ENCODE results near the gene LHPP. TPM values are rescaled to one million over a fixed set of nuclear protein-coding genes. Genes with fewer than 3 reads are reported as not detected.

Gene LHPP
- total RNA-seq, 2 donors from 2014 or later, result 4.9 to 9.9 TPM

DNA sequence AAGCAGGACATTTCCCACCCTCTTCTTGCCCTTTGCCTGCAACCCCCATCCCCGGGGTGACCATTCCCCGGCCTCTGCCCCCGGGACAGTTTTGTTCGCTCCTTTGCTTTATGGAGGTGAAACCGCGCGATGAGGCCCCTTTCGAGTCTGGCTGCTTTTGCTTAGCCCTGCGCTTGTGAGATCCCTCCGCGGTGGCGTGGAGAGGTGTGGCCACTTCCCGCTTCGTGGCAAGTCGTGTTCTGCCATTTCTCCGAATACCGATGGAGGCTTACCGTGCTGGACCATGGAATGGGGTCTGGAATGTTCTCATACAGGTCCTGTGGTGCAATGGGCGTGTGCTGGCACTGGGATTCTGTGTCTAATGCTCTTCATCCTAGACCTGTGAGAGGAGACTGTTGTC is 106.7 kb downstream of the LHPP start:
- WGBS, 2 donors, result 87 to 93% methylated on average over 18 to 19 of the region's 19 CpGs
- intact Hi-C loops (cut with DNase I), result no loop called here
- Histone ChIP-seq H3K36me3 (replicated peaks in 1 of 2; ENCODE audit: insufficient read depth in 1 of 2, low read depth in 2 of 2) (no peaks in the 10 kb centered on the region), H3K27ac (no peak overlapping the region), H3K4me3 (no peak overlapping the region), H3K9me3 (no peaks in the 10 kb centered on the region), H3K4me1 (peaks cover 16% of the 10 kb centered on the region), H3K27me3 (no peaks in the 10 kb centered on the region)
- DNase-seq (no peak), ATAC-seq (no peak)
- TF ChIP-seq POLR2A (IDR thresholded peaks at IDR 0.05), result no peak
- TF ChIP-seq, protein P1, sequence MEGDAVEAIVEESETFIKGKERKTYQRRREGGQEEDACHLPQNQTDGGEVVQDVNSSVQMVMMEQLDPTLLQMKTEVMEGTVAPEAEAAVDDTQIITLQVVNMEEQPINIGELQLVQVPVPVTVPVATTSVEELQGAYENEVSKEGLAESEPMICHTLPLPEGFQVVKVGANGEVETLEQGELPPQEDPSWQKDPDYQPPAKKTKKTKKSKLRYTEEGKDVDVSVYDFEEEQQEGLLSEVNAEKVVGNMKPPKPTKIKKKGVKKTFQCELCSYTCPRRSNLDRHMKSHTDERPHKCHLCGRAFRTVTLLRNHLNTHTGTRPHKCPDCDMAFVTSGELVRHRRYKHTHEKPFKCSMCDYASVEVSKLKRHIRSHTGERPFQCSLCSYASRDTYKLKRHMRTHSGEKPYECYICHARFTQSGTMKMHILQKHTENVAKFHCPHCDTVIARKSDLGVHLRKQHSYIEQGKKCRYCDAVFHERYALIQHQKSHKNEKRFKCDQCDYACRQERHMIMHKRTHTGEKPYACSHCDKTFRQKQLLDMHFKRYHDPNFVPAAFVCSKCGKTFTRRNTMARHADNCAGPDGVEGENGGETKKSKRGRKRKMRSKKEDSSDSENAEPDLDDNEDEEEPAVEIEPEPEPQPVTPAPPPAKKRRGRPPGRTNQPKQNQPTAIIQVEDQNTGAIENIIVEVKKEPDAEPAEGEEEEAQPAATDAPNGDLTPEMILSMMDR (IDR thresholded peaks at IDR 0.05), result no peak

DNA sequence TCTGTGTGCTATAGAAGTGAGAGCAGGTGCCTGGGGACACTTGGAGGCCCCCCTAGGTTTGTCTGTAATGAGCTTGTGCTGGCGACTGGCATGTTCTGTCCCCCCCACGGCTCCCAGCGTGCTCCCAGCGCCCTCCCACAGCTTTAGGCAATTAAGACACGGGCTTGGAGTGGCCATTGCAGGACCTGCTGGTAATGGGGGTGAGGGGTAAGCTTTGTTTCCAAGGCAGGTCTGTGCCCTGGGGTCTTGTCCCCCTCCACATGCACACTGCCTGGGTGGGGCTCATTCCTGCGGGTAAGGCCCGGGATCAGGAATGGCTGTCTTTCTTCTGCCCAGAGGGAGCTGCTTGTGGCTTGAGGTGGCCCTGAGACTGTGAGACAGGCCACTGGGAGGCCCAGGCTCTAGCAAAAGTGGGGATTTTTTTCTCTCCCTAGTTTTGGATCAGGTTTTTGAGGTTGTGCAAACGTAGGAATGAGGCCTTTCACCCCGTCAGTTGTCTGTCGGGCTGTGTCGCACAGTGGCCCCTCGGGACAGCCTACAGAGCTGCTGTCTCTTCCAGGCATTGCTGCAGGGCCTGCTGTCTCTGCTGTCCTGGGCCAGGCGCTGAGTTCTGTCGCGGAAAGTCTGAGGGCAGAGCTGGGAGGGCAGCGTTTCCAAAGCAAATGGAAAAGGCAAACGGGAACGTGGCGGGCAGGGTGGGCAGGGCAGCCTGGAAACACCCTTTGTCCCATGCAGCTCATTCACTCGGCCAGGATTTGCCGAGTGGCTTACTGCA is 107.4 kb downstream of the LHPP start:
- ATAC-seq, result no peak
- WGBS, 2 donors, result 71% methylated on average over 16 to 21 of the region's 21 CpGs

DNA sequence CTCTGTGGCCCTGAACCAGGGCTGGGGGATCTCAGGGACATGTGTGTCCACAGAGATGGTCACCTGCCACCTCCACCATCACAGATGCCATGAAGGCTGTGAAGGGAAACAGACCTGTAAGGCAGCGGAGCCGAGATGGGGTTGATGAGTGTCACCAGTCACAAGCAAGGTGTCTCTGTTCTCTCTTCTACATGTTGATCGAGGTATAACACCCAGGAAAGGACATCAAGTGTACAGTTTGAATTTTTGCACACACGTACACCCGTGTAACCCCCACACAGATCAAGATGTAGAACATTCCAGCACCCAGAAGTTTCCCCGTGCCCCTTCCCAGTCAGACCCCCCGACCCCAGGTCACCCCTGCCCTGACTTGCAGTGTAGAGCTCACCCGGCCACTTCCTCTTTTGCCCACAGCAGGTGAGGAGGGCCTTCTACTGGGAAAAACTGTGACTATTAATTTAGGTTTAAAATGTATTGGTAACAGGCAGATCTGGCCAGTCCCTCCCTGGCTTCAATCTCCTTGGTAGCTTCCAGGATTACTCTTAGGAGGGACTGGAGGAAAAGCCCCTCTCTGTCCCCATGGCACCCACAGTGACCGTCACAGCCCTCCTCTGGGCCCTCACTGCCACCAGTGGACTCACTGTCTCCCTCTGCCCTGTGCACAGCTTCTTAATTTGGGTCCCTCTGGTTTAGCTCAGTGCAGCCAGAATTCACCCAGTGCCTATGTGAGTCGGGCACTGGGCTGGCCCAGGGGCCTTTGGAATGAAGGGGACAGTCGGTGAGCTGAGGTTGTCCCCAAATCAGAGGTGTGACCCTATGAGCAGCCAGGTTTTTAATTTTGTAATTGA is 108.2 kb downstream of the LHPP start:
- Histone ChIP-seq H3K4me1 (peaks cover 16% of the 10 kb centered on the region), H3K4me3 (no peak overlapping the region), H3K9me3 (no peaks in the 10 kb centered on the region), H3K36me3 (replicated peaks in 1 of 2; ENCODE audit: insufficient read depth in 1 of 2, low read depth in 2 of 2) (no peaks in the 10 kb centered on the region), H3K27ac (no peak overlapping the region), H3K27me3 (no peaks in the 10 kb centered on the region)
- DNase-seq, result no peak
- no peak for ATAC-seq
- 80 to 87% methylated on average over 9 to 11 of the region's 11 CpGs for WGBS, 2 donors
- TF ChIP-seq, protein P1 (IDR thresholded peaks at IDR 0.05), result no peak
- TF ChIP-seq POLR2A (IDR thresholded peaks at IDR 0.05), result no peak
- intact Hi-C loops (cut with DNase I), result no loop called here

More for the DNA sequence above, 107.4 kb downstream of the LHPP start:
- H3K27ac ChIP-seq, result no peak overlapping the region
- DNase-seq, result no peak
- H3K4me1 ChIP-seq, result peaks cover 16% of the 10 kb centered on the region
- H3K4me3 ChIP-seq, result no peak overlapping the region
- intact Hi-C loops (cut with DNase I), result no loop called here
- no peak for TF ChIP-seq POLR2A (IDR thresholded peaks at IDR 0.05)
- TF ChIP-seq, protein P1 (IDR thresholded peaks at IDR 0.05), result no peak
- no peaks in the 10 kb centered on the region for H3K27me3 ChIP-seq
- no peaks in the 10 kb centered on the region for H3K9me3 ChIP-seq
- no peaks in the 10 kb centered on the region for H3K36me3 ChIP-seq (replicated peaks in 1 of 2; ENCODE audit: insufficient read depth in 1 of 2, low read depth in 2 of 2)

DNA sequence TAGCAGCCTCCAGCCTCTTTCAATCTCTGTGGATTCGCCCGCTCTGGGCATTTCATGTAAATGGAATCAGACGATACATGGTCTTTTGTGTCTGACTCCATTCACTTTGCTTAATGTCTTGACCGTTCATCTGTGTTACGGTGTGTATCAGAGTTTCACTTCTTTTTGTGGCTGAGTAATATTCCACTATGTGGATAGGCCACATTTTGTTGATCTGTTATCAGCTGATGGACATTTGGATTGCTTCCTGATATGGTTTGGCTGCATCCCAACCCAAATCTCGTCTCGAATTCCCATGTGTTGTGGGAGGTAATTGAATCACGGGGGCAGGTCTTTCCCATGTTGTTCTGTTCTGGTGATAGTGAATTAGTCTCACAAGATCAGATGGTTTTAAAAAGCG is 109.0 kb downstream of the LHPP start:
- no peaks in the 10 kb centered on the region for H3K36me3 ChIP-seq (replicated peaks in 1 of 2; ENCODE audit: insufficient read depth in 1 of 2, low read depth in 2 of 2)
- H3K27me3 ChIP-seq, result no peaks in the 10 kb centered on the region
- no peak overlapping the region for H3K4me3 ChIP-seq
- TF ChIP-seq, protein P1 (IDR thresholded peaks at IDR 0.05), result no peak
- TF ChIP-seq POLR2A (IDR thresholded peaks at IDR 0.05), result no peak
- ATAC-seq, result no peak
- H3K27ac ChIP-seq, result no peak overlapping the region
- H3K4me1 ChIP-seq, result peaks cover 9% of the 10 kb centered on the region
- DNase-seq, result no peak
- H3K9me3 ChIP-seq, result no peaks in the 10 kb centered on the region
- intact Hi-C loops (cut with DNase I), result no loop called here
- 79 to 80% methylated on average over 9 of the region's 9 CpGs for WGBS, 2 donors
